ENCODE measurements around the gene CDC20.

GRCh38 chr1:43348809-43349593, 9.8 kb upstream of the CDC20 start:
- TF ChIP-seq POLR2AphosphoS5 (IDR thresholded peaks at IDR 0.05; ENCODE audit: low read depth, low read length) (no peak), POLR2A (IDR thresholded peaks at IDR 0.05; ENCODE audit: low read depth, low read length) (no peak)

Measured in GM12892 (cell line).